ENCODE measurements around the gene KSR1.

DNA sequence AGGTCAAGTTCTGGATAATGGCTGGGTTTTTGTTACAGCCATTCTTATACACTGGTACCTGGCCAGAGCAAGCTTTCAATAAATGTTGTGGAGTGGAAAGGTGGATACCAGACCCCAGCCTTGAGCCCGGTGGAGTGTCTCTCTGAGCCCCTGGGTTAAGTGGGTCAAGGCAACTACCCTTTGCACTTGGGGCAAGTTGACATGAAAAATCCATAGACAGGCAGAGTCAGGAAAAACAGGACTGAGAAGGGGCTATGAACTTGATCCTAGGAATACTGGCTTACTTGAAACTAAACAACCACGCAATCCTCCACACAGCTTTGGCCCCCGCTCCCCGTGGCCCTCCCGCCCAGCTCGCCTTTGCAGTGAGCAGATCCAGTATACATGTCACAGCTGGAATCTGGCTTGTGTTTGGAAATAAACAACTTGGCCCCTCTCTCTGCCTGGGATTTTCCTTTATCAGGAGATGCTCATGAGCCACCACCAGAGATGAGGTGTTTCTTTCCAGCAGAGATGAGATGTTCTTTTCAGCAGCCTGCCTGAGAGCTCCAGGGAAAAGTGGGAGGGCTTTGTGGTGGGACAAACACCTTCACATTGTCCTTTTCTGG, 65.9 kb downstream of the KSR1 start:
- TF ChIP-seq, protein P1, sequence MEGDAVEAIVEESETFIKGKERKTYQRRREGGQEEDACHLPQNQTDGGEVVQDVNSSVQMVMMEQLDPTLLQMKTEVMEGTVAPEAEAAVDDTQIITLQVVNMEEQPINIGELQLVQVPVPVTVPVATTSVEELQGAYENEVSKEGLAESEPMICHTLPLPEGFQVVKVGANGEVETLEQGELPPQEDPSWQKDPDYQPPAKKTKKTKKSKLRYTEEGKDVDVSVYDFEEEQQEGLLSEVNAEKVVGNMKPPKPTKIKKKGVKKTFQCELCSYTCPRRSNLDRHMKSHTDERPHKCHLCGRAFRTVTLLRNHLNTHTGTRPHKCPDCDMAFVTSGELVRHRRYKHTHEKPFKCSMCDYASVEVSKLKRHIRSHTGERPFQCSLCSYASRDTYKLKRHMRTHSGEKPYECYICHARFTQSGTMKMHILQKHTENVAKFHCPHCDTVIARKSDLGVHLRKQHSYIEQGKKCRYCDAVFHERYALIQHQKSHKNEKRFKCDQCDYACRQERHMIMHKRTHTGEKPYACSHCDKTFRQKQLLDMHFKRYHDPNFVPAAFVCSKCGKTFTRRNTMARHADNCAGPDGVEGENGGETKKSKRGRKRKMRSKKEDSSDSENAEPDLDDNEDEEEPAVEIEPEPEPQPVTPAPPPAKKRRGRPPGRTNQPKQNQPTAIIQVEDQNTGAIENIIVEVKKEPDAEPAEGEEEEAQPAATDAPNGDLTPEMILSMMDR (conservative IDR thresholded peaks at IDR 0.05 in 1 of 2, IDR thresholded peaks at IDR 0.05 in 1 of 2; ENCODE audit: low read depth in 1 of 2, low read length in 2 of 2) = no peak
- no peak for TF ChIP-seq EZH2 (IDR thresholded peaks at IDR 0.05; ENCODE audit: low read length, missing control alignments)
